HG03571 (cell line): ENCODE results near the gene ASTN1.

ENCODE experiments used
- ATAC-seq: cut with Tn5 transposase; IDR thresholded peaks from one replicate; pipeline ENCODE4 v1.9.1; 2021; ENCODE audit not compliant: unreplicated experiment

ASTN1 gene

DNA sequence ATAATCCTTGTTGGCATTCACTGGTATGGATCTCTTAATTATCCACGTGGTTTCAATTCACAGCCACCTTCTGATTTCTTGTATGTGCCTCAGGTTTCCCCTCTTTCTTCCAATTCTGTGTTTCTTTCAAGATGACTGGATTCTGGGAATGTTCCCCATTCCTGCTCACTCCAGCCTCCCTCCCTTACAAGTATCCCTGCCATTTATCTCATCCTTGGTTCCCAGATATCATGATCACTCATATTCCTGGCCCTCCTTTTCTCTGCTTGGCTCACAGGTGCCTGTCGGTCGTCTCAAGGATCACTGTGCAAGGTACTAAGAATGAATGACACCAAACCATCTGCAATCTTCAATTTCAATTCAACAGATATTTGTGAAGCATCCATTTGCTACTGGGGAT lies 279.2 kb downstream of the ASTN1 start:
- ATAC-seq, result no peak

DNA sequence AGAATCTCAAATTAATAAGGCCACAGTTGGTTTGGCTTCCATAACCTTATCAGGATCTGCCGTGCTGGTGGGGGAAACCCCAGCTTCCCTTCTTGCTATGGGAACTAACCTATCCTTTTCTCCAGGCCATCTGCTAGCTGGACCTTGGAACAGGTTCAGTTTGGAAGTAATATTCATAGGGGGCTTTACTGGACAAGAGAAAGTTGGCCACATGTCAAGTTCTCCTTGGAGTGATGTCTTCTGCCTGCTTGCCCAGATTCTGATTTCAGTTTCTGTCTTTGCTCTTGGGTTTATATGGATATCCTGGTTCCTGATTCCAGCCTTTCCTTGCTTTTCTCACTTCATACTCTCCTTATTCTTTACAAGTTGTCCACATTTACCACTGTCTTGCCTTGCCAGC lies 279.6 kb downstream of the ASTN1 start:
- no peak for ATAC-seq

DNA sequence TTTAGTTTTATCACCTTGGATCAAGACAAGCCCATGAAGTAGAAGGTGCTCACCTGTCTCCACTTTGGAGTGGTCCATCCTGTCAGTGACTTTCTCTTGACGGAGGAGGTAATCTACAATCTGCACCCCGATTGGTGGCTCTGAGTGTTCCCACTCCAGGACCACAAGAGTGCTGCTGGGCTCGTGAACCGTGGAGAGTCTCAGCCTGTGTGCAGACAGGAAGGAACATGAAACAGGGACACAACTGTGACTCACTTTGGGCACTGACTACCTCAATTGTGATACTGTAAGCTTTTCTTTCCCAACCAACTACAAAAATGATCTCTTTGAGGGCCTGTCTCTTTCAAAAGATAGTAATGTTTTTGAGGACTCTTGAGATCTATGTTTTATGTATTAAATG lies 280.2 kb downstream of the ASTN1 start:
- ATAC-seq, result no peak

DNA sequence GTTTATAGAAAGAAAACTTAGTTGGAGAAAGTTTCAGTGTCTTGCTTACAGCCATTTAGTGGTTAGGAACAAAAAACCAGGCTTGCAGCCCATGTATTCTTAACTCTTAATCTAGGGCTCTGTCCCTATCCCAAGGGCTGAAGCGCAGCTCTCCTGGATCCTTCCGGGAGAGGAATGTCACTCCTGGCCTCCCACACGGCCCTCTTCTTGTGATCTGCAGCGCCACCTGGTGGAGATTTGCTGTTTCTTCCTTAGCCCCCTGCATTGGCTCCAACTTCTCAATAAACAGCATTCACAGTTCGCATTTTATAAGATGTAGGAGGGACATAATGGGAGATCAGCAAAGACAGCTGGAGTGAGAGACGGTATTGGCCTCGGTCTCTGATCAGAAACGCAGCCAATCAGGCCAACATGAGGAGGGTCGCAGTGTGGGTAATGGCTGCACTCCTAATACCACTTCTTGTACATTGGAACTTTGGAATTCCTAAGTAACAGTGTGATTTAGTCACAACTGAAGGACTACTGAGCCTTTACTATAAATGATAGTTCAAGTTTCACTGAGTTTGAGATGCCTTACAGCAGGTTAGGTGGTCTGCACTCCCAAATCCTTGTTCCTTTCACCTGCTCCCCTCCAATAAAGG lies 283.4 kb downstream of the ASTN1 start:
- ATAC-seq, result no peak

DNA sequence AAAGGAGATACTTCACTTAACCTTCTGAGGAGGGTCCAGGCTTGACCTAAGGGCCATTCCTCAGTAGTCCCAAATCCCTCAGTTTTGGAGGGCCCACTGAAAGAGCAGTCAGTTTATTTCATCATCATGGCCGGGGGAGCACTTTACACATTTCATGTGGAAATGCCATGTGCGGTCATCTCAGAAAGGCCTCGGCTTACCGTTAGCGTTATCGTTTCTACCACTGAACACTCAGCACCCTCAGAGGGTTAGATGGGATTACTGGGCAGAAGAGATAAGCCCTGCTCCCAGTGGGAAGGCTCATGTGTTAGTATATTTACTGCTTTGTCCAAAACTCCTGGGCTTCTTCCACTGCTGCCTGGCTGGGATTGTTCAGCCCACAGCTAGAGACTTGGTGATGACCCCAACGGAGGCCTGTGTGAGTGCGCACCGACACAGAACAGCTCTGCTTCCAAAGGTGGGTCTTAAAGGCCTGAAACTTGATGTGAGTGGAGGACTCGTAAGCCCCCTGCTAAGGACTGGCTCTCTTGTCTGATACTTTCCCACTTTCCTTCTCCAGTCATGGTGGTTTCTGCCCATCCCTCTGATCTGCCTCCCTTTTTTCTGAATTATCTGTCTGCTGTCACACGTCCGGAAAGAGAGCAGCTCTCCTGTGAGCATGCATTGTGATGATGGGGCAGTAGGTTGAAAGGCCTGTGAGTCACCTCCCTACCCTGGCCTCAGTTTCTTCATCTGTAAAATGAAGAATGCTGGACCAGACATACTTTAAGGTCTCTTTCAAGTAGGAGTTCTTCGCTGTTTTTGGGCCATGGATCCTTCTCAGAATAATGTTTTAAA lies 284.5 kb downstream of the ASTN1 start:
- no peak for ATAC-seq

DNA sequence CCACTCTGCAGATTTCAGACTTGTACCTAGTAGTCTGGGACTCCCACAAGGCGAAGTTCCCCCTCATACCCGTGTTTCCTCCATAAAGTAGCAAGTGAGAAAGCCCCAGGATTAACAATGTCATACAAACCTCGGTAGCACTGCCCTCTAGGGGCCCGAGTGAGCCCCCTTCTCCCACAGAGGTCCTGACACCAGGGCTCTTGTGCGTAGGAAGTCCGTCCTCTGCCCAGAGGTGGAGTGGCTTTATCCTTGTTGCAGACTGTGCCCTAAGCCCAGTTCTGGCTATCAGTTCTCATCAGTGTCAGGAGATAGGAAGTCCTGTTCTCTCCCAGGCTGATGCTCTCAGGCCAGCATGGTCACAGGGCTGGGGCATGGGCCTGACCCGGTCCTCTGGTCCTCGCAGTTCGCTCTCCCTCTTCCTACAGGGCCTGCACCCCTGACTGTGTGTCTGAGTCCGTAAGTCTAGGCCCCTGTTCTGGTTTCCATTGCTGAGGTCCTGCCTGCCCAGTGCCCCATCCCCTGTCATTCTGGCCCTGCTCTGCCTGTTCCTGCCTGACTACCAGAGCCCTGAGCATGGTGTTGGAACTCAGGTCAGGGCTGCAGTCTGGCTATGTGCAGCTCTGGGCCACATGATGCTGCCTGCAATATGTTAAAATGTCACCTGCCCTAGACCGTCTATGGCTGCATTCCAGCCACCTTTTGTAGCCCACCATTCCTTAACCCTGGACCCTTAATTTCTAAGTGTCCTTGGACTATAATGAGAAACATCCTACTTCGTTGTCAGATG lies 285.6 kb downstream of the ASTN1 start:
- ATAC-seq, result no peak

DNA sequence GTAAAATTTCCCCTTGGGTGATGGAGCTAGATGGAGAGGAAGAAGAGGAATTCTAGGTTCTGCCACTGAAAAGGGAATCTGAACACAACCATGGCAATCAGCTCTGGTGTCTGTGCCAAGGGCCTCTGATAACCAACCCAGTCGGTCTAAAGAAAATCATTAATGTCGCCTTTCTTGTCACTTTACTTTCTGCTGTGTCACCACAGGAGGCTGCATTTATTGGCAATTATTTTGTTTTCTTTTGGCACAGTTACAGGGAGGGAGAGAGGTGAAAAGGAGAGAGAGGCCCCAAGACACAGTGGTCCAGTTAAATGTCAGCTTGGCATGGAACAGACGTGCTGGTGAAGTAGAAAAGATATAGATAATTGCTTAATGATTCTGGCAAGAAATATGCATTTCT lies 287.0 kb downstream of the ASTN1 start:
- no peak for ATAC-seq

DNA sequence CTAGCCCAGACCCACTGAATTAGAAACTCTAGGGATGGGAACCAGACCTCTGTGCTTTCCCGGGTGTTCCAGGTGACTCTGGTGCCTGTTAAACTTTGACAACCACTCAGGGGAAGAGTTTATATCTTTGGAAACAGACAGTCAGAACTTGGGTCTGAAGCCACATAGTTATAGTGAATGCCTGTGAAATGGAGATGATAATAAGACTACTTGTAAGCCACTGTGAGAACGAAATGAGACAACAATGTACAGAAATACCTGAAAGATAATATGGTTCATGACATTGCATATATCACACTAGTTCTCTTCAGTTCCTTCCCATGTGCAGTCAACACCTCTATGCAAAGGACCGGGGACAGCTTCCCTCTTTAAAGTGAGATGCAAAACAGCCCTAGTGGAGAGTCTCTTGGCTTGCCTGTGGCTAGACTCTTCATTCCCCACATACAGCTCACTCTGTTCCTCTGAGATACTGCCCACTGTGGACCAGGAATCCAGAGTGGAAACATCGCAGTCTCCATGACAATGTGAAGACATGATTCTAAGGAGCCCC lies 287.5 kb downstream of the ASTN1 start:
- no peak for ATAC-seq

DNA sequence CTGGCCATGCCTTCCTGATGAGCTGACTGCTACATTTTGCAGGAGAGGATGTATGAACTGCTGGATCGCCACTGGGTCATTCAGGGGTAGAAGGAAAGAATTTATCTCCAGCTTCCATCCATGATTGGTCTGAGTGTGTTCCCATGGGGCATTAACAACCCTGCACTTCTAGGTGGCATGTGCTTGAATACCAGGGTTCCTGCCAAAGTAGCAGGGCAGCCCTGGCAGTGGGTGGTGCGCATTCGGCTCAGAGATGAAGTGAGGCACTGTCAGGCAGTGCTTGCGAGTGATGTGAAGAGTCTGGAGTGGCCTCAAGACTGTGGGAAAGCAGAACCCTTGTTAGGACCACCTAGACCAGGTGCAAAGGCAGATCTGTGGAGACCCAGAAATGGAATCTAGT lies 294.9 kb downstream of the ASTN1 start:
- no peak for ATAC-seq

DNA sequence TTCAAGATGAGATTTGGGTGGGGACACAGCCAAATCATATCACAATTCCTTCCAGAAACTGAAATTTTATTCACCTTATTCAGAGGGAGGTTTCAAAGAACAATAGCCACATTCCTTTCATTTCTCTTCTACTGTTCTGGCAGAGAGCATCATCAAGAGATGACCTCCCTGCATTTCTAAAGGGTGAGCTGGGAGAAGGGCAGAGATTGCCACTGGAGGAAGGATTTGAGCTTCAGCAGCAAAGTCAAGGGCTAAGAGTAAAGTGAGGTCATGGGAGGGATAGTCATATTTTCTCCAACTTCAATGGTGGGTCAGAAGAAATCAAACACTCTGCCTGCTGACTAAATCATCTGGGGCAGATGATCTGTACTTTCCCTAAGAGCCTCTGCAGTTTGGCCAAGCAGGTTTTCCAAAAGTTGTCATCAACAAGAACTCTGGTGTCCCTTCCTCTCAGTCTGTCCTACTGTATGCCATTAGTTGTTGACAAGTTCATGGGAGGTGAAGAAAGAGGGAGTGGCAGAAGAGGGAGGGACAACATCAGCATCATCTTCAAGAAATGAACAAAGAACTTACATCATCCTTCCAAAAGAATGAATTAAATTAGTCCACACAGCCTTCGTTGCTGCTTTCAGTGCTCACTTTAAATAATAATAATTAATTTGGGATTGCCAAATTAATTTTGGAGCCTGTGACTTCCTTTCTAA lies 298.3 kb downstream of the ASTN1 start:
- no peak for ATAC-seq

DNA sequence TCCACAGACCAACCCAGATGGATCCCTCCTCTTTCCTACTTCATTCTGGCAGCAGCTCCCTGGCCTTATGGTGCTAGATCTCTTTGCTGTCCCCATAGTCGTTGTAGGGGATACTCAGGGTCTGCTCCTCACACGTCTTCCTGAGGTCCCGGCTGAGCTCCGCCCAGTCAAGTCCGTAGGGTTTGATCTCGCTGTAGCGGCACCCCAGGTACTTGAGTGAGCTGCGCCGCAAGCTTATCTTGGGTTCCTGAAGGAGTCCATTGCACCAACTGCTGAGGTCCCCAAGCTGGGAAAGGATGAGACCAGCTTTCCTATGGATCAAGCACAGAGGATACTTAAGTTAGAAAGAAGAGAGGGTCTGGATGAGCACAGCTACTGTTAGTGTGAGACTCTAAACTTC lies 300.3 kb downstream of the ASTN1 start:
- no peak for ATAC-seq

DNA sequence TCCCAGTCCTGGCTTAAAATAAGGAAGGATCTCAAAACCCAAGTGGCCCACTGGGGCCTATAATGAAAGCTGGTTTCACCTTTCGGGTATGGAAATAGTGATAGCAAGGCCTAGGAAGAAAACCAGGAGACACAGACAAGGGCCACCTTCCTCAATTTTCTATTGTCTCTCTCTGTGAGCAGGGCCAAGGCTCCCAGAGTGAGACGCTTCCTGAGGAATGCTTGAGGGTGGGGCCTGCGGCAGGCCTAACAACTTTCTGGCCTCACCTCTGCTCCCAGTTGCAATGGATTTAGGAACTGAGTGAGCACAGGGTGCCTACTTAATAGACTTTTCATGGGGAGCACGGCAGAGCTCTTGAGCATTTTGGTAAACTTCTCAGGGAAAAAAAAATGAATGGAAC lies 300.9 kb downstream of the ASTN1 start:
- no peak for ATAC-seq

DNA sequence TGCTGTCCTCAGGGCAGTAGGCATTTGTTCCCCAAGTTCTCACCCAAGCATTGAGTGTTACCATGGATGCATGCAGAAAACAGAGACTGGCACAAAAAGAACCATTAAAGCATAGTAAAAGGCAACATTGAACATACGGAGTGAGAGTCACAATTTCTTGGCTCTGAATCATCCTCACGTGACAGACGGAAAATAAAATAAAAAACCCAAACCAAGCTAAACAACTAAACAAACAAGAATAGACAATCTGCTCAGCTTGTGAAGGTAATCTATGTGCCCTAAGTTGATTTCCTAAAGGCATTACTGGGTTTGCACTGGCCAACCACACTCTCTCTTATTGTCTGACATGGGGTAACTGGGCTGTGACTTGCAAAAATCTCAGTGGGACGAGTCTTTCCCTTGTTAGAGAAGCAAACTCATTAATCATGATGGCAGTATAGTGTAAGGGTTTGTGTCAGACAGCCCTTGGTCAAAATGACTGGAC lies 306.0 kb downstream of the ASTN1 start:
- no peak for ATAC-seq

DNA sequence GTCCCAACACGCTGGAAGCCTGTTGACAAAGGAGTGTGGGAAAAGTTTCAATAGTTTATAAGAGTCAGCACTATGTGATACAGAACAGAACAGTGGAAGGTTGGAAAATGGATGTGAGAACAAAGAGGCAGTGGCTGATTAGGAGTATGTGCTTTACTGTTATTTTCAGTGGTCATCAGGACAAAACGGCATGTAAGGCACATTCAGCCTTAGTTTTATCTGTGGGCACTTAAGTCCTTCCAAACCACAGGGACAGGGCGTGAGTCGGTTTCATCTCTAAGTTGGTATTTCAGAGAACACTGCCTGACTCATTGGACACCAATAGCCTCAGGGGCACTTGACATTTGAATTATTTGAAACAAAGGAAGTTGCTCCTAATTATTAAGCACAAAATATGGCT lies 306.9 kb downstream of the ASTN1 start:
- ATAC-seq, result no peak

DNA sequence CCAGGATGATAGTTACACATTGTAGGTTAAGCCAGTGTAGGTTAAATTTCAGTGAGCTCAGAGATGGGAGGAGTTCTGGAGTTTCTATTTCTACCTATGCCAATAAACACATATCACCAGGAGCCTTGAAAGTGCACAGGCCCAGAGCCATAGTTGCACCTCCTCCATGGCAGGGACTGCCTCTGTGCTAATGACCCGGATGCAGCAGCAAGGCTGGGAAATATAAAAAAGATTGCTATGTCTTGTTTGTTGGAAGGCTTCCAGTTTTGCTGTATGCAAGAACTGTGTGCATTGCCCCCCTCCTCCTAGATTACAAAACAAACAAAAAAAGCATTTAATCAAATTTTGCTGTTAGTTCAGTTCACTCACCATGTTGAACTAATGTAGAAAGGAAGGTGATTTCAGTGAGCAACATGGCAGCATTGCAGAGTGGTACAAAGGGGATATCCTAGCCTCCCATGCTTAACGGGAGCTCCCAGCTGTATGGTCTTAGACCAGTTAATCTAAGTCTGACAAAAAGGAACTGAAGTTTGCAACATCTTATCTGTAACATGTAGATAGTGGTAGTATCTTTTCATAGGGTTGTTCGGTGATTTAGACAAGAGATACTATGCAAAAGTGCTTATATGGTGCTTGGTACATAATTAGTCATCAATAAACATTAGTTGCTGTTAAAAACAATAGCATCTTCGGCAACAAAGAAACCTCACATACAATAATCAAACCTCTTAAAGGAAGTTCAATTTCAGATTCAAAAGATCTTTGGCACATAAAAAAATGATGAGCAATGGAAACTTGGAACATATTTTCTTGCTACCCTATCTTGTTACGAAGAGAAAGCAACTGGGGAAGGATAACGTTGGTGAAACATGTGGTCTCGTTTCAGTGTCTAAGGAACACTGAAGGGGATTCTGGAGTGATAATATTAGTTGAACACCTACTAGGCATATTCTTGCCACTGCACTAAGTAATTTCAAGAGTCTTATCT lies 309.5 kb downstream of the ASTN1 start:
- ATAC-seq, result no peak

DNA sequence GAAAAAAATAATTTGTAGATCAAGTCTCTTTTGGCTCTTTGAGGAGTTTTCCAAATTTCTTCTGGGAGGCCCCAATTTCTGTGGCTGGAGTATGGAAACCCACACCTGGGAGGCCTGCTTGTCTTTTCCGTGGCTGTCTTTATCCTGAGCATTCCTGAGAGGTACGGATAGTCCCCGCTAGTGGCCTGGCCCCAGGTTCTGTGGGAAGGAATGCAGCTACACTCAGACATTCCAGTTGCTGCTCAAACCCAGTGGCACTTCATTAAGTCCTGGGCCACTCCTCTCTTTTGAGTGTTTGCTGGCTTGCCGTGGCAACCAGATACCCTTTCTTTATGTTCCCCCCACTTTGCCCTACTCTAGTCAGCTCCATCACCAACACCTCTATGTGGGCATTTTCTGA lies 310.4 kb downstream of the ASTN1 start:
- no peak for ATAC-seq

DNA sequence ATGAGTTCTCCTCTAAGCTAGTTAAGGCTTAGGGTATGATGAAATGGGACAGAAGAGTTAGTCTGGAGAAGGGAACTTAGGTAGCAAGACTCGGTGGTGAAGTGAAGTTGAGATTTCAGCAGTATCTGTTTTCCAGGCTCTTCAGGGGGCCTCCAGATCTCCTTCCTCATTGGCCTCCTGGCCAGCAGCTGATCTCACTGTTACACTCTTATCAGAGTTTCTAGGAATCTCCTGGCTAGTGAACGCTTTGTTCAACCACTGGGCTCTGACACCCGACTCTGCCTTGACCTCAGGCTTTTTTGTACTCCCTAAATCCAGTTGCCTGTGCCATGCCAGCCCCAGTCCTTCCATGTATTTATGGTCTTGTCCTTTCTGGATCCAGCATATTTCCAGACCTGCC lies 311.0 kb downstream of the ASTN1 start:
- ATAC-seq, result no peak

DNA sequence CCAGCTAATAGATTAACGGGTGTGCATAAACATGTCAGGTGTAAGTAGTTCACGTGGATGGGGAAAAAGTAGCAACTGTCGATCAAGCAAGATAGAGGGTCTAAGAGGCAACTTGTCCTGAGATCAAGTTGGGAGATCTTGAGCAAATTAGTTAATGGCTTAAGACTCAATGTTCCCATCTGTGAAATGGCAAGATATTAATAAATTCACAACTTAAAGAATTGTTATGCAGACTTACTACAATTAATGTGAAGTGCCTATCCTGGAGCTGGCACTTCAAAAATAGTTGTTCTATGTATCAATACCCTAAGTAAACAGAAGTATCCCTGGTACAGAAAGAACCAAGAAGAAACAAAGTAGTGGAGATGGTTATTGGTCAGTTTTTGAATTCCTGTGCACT lies 312.4 kb downstream of the ASTN1 start:
- ATAC-seq, result no peak

DNA sequence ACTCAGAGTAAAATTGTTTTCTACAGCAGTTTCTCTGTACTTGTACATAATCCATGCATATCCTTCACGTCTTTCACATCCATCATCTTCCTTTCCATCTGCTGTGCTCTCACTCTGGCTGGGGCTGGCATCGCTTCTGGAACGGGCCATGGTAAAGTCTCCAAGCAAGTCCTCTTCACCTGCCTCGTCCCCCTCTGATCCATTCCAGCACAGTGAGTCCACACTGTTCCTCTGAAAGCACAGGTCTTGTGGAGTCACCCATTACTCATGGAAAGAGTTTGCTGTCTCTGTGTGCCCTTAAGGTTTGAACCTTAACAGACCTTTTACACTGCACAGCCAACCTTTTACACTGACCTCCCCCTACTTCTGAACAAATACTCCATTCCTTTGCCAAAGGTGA lies 313.6 kb downstream of the ASTN1 start:
- ATAC-seq, result no peak

DNA sequence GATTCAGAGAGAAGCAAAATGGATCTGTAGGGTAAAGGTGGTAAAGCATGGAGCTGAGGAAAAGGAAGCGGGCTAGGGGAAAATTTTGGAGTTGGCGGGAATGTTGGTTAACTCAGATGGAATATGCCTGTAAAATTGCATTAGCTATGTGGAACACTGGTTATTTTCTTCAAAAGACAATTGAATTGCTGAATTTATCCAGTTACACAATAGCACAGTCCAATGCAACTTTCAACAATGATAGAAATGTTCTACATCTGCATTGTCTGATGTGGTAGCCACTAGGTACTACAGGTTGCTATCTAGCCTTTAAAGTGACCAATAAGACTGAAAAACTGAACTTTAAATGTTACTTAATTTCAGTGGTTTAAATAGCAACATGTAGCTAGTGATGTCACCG lies 315.2 kb downstream of the ASTN1 start:
- ATAC-seq, result no peak
